ENCODE results near the gene GLDN.

Gene GLDN

DNA sequence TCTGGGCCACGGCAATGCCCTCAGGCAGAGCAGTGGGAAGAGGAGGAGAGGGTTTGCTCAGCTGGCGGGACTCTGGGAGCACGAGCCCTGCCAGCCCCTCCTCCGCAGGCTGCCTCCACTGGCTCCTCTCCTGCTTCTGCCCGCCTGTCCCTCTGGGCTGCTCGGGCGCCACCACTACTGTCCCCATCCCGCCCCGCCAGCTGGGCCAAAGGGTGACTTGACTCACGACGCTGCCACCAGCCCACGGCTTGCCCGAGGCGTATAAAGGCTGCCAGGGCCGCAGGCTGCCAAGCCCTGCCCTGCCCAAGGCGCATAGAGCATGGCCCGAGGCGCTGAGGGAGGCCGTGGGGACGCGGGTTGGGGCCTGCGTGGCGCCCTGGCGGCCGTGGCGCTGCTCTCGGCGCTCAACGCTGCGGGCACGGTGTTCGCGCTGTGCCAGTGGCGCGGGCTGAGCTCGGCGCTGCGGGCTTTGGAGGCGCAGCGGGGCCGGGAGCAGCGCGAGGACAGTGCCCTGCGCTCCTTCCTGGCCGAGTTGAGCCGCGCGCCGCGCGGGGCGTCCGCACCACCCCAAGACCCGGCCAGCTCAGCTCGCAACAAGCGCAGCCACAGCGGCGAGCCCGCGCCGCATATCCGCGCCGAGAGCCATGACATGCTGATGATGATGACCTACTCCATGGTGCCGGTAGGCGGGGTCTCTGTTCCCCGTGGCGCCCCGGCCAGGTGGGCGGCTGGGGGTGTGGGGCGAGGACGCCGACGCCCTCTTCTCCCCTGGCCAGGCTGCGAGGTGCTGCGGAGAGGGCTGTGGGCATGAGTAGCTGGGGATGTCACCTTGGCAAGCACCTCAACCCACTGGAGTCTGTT is at the start of gene GLDN:
Gene GLDN (plus strand): TSS at position 290 of the 861 bp plus-strand sequence. CDS start 30 bp downstream, at position 320.
- DNase-seq (ENCODE audit: low read depth in 2 of 2, low spot score in 1 of 2), result no peak

DNA sequence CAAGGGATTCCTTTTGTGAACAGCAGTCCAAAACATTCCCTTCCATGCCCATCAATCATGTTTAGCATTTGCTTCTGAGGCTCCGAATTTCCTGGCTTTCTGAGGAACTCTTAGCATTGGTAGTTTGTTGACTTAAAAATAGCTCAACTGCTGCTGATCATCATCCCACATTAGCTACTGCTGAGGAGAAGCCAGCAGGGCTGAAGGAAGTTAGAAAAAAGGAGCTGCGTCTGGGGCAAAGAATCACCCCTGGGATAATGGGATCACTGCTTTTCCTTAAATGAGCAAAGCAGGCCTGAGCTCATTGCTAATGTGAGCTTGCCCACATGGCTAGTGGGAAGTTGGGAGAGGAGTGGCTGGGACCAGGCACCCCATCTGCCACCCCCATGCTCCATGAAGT is 42.8 kb upstream of the GLDN start:
- no peak for DNase-seq (ENCODE audit: low read depth in 2 of 2, low spot score in 1 of 2)

DNA sequence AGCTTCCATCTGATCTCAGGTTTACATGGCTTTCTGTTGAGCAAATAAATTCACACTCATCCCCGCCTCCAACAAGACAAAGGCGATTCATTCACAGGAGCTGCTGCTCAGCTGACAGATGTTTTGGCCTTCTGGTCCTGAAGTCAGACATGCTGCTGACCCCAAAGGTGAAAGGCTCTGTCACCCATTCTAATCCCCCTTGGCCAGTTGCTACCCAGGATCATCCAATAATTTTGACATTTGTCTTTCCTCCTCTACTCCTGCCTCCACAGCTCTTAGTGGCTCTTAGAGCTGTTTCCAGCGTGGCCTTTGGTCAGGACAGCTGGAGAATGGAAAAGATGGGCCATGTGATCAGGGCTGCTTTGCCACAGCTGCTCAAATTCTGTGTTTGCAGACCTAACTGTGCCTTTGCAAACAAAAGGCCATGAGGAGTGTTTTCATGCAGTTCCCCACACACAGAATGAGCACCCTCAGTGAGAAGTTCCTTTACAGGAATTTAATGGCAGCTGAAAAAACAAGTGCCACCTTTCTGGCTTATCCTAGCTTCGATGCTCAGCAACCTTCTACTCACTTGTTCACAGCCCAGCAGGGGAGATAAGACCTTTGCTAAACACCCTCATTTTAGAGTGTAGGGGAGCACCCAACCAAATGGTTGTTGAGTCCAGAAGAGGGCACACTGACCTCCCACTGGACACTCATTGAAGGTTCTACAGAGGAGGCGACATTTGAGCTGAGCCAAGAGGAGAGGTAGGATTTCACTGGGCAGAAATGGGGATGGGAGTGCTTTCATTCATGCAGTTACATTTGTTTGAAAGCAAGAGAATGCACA is 42.1 kb upstream of the GLDN start:
- no peak for DNase-seq (ENCODE audit: low read depth in 2 of 2, low spot score in 1 of 2)

DNA sequence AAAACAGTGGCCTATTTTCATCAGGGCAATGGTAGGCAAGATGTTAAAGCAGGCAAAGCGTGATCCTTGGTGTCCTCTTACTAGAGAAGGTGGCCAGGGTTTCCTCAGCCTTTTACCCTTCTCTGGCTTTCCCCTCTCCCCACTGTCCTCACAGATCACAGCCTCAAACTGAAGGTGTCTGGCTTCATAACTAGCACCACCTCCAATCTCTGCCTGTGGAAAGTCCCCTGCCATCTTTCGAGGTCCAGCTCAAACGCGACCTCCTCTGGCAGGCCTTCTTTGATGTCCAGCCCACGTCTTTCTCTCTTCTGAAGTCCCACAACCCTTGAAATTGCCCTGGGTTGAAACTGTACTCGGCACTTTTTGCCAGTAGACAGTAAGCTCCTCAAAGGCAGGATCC is 39.0 kb upstream of the GLDN start:
- DNase-seq (ENCODE audit: low read depth in 2 of 2, low spot score in 1 of 2), result no peak

DNA sequence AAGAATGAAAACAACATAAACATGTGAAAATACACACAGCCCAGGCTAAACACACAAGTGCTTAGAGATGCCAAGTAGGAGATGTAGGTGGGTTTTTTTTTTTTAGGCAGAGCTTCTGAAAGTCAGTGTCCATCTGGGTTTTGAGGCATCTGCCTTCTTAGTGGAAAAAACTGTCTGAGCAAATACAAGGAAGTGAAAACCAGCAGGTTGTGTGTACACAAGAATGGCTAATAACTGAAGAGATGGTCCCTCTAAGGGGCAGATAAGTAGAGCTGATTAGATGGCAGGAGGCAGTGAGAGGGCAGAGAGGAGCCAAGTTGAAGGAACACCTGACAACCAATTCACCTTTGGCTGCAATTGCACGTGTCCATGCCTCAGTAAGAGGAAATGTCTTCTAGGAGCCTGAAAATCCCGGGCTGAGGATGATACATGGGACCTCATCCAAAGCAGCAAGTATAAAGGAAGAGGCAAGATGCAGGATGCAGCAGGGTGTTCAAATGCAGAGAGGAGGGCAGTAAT is 37.9 kb upstream of the GLDN start:
- no peak for DNase-seq (ENCODE audit: low read depth in 2 of 2, low spot score in 1 of 2)

DNA sequence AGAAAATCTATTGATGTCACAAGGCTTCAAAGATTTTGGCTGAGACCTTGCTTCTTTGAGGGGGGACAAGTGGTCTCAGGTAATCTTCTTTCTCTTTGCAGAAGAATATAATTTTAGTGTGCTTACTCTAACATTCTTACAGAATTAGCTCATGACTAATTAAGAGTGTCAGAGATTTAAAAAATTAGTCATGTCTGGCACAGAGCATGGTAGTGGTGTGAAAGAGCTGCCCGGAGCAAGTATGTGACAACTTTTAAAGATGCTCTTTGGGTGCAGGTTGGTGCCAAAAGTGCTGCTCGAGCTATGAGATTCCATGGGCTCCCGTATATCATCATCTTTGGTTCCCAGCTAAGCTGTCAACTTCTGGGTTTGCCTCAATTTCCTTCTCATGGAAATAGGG is 34.1 kb upstream of the GLDN start:
- no peak for DNase-seq (ENCODE audit: low read depth in 2 of 2, low spot score in 1 of 2)

DNA sequence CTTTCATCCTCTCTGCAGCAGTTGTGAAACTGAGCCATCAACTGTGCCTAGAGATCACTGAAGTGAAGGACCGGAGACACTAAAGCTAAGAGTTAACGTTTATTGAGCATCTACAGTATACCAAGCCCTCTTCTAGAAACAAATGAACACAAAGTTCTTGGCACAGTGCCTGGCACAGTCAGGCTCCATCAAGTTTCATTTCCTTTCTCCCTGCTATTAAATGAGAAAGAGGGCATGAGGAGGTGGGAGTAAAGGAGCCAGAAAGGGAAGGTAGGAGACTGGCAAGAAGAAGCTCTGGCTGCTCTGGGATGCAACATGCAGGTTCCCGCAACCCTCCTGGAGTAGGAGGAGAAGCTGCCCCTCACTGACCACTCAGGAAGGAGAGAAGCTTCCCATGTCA is 33.6 kb upstream of the GLDN start:
- no peak for DNase-seq (ENCODE audit: low read depth in 2 of 2, low spot score in 1 of 2)

DNA sequence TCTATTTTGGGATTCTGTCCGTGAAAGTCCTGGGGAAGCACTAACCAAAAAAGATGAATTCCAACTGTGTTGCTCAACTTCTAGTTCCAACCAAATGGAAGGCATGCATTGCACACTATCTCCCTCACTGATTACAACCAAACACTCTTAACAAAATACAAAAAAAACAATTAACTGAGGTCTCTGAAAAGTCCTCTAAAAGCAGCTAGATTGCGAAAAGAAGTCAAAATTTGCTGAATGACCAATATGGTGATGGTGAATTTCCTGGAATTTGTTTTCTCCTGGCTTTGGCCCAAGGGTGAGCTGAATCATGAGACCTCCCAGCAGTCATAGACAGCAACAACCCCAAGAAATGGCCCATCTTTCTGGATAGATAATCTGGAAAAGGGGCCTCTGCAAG is 31.4 kb upstream of the GLDN start:
- DNase-seq (ENCODE audit: low read depth in 2 of 2, low spot score in 1 of 2), result no peak

DNA sequence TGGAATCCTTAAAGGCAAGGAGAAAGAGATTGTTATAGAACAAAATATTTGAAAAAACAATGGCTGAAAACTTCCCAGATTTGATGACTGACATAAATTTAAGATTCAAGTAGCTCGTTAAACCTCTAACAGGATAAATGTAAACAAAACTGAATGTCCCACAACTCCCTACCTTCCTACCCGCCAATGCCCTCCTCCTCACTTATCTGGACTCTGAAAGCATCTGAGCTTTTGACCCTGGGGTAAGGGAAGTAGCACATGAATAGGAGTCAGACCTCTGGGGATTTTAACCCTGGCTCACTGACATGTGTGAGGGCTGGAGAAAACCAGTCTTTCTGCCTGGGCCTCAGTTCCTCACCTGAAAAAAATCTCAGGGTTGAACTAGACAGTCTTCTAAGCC is 29.9 kb upstream of the GLDN start:
- DNase-seq (ENCODE audit: low read depth in 2 of 2, low spot score in 1 of 2), result no peak

DNA sequence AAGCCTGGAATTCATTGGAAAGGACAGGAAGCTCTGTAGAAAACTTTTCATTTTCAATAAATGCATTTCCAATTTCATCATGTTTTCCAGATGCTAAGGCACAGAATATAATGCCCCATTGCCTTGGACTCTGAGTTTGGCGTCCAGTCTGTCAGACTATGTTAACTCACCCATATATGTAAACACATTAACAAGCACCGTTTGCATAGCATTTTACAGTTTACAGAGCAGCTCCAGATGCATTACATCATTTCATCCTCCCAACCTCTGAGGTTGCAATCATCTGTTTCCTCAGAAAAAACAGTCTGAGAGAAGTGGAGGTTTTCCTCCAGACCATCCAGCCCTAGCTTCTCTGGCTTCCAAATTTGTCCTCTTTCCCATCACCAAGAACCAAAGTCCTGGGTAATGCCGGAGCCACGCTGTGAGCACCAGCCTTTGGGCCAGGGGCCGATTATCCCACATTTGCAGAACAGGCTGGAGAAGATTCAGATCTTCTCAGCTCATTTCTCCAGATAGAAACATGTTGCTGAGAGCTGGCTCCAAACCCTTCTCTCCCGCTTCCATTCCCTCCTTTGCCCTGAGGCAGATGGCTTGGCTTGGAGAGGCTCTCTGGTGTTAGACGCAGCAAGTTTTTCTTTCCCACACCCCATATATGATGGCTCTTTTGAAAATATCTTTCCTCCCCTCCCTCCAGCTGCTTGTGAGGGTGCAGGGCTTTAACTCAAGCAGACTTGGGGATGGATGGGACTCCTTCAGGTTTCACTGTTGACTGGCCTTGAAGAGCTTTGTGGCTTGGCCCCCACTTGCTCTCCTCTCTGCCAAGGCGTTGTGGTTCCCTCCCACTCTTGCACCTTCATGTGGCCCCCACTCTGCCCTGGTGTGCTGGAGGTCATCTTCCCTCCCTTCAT is 29.0 kb upstream of the GLDN start:
- no peak for DNase-seq (ENCODE audit: low read depth in 2 of 2, low spot score in 1 of 2)

DNA sequence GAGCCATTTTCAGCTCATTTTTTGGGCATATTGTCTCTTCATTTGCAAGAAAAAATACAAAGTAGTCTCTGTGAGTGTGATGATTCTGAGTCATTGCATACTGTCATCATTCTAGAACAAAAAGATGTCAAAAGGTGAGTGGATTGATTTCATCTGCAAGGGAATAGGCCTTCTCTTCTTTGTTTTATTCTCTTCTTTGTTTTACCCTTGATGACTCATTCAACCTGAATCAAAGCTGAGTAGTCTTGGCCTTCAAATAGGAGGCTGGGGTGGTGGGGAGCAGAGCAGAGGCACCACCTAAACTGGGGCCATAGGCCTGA is 28.4 kb upstream of the GLDN start:
- DNase-seq (ENCODE audit: low read depth in 2 of 2, low spot score in 1 of 2), result no peak

DNA sequence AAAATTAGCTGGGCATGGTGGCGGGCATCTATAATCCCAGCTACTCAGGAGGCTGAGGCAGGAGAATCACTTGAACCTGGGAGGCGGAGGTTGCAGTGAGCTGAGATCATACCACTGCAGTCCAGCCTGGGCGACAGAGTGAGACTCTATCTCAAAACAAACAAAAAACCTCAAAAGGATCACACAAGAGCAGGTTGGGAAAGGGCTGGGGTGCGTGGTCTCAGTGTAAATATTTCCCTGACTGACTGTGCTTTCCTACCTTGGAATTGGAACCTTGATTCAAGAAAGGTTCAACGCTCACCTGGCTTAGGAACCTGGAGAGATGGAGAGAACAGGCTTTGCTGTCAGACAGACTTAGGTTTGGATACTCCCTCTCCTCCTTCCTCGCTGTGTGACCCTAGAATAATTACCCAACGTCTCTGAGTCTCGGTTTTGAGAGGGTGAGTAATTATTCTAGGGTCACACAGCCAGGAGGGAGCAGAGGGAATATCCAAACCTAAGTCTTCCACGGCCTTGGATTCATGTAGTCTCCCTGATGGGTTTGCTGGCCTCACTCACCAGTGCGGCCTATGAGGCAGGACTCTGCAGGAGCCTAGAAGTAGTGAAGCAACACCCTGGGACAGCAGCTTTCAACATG is 27.7 kb upstream of the GLDN start:
- DNase-seq (ENCODE audit: low read depth in 2 of 2, low spot score in 1 of 2), result no peak

DNA sequence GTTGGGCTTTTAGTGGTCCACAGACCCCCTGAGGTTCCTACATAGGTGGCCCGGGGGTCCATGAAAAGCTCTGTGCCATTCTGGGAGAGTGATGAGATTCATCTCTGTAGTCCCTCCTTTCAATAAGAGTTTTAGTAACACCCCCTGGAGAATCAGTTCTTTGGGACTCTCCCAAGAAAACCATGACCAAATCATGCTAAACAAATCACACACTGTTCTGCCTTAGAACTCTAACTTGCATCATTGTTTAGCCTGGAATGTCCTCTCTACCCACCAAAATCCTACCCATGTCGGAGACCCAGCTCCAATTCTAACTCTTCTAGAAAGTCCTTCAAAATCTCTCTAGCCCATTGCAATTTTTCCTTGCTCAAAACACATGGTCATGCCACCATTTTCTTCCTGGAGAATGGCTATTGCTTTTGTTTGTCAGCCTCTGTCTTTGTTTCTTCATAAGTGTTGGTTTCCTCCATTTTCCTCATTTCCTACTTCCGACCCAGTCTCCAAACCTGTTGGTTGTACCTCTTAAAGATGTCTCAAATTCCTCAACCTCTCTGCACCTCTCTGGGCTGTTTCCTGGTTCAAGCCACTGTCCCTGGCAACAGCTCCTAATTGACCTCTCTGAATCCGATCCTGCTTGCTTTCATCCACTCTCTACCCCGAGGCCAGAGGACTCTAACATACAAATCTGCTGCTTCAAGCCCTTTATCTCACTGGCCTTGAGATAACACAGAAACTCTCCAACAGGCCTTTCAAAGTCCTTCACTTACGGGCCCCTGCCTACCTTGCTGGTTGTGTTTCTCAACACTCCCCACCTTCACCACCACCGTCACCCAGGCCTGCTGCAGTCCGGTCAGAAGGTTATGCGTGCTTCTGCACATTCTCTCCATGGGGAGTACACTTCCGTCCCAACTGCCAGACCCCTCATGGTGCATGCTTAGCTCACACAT is 26.8 kb upstream of the GLDN start:
- no peak for DNase-seq (ENCODE audit: low read depth in 2 of 2, low spot score in 1 of 2)

DNA sequence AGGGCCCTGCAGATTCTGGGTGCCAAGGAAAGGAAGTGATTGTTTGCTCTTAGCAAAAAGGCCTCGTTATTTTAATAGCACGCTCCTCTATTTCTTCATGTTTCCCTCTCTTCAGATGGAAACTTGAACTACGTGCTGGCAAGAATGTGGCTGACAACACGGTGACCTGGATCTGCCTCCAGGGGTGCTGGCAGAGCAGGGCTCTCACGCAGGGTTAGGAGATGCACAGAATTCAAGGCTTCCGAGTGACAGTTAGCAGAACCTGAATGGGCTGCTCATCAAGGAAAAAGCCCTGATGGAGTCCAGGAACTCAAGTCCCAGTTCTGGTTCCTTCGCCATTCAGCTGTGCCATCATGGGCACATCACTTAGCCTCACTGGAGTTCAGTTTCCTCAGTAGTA is 25.7 kb upstream of the GLDN start:
- DNase-seq (ENCODE audit: low read depth in 2 of 2, low spot score in 1 of 2), result no peak

DNA sequence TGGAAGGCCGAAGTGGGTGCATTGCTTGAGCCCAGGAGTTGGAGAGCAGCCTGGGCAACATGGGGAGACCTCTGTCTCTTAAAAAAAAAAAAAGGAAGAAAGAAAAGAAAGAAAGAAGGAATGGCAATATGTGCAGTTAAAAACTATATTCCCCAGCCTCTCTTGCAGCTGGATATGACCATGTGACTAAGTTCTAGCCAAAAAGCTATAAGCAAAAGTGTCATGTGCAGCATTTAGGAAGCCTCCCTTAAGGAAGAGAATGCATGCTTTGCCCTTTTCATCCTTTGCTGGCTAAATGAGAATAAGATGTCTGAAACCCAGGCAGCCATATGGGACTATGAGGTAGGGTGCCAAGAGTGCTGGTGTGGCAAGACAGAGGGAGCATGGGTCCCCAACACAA is 24.8 kb upstream of the GLDN start:
- DNase-seq (ENCODE audit: low read depth in 2 of 2, low spot score in 1 of 2), result no peak

DNA sequence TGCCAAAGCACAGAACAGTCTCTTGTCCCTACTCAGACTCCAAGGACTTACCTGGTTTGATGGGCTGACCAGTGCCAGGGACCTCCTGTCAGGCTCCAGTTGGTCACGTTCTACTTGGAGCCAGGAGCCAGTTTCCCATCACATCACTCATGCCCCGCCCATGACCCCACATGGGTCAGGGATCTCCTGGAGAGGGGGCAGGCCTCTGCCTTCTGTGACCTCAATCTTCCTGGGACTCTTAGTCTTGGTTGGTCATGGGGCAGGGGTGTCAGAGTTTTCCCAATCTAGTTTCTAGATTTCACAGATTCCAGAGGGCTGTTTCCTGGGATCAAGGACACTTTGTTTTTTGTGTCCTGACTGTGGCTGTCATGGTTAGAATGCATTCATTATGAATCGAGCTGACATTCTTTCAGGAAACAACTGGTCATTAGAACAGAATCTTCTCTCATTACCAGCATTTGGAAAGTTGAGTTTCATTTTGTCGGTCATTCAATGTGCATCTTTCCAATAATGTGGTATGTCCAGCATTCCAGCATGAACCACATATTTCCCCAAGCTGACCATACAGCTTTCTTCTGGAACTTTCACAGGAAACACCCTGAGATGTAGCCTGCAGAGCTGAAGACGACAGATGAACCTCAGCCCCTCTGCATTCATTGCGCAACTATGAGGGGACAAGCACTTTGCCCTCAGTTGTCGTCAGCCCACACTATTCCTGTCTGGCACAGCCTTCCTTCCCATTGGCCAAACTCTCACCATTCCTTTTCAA is 22.9 kb upstream of the GLDN start:
- DNase-seq (ENCODE audit: low read depth in 2 of 2, low spot score in 1 of 2), result no peak

DNA sequence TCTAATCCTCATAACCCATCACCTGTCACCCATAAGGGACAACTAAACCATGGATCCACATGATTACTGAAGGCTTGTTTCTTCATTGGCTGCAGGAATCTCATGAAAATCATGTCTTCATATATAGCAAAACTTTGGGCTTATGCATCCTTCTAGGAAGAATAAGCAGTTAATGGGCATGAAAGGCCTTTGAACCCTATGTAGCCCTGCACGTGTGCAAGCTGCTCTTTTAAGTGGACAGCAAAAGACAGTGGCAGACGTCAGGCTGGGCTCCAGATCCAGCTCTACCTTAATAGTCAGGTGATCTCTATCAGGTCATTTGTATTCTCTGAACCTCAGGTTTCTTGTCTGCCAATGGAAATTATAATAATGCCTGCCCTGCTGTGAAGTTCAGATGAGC is 21.9 kb upstream of the GLDN start:
- no peak for DNase-seq (ENCODE audit: low read depth in 2 of 2, low spot score in 1 of 2)

DNA sequence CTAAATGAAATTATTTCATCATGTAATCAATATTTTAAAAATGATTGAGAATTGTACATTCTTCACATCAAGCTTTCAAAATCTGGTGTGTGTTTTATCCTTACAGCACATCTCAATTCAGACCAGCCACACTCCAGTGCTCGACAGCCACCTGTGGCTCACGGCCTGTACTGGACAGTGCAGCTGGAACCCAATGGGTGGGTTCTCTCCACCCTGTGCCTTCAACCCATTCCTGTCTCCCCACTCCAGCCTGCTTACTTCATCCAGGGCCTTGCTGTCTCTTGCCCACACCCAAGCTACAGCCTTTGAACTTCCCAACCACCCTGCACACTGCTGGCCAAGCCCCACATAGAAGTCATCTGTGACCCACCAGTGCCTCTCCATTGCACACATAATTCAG is 20.6 kb upstream of the GLDN start:
- DNase-seq (ENCODE audit: low read depth in 2 of 2, low spot score in 1 of 2), result no peak

DNA sequence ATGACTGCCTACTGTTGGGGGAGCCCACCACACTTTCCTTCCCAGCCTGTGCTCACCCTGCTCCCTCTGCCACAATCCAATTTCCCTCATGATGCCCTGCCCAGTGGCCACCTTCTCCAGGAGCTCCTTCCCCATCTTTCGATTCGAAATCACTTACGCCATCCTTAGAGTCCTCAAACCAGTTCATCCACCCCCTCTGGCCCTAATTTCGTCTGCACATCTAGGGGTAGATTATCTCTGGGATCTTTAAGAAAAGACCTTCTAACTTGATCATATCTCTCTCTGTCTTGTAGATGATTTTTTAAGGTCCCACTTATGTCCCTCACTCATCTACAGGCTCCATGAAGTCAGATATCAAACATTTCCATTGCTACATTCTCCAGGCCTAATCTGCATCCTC is 20.1 kb upstream of the GLDN start:
- no peak for DNase-seq (ENCODE audit: low read depth in 2 of 2, low spot score in 1 of 2)

Data from stimulated activated CD8-positive, alpha-beta memory T cell treated with anti-CD3 and anti-CD28 coated beads, Interleukin-4, amount 100 ng/mL, for 4 hours (primary cell).